ENCODE data around the gene TM9SF3.

TM9SF3 gene

GRCh38 chr10:96488161-96488935 lies 98.5 kb downstream of the TM9SF3 start:
- Histone ChIP-seq H3K36me3 (ENCODE audit: control insufficient read depth in 5 of 5, insufficient read depth in 5 of 5, low read length in 5 of 5) (no peaks in the 10 kb centered on the region), H3K27ac (ENCODE audit: low read depth, low read length) (no peak overlapping the region), H3K4me1 (ENCODE audit: control insufficient read depth in 5 of 5, insufficient read depth in 5 of 5, low read length in 5 of 5) (no peaks in the 10 kb centered on the region), H3K4me3 (ENCODE audit: low read depth in 1 of 5, low read length in 5 of 5) (no peak overlapping the region), H3K9ac (ENCODE audit: low read length in 5 of 5) (no peak overlapping the region), H3K9me3 (ENCODE audit: control insufficient read depth in 5 of 5, low read length in 5 of 5) (peaks cover 0 to 3% (median 0%) of the 10 kb centered on the region in 5 donors), H3K27me3 (ENCODE audit: control insufficient read depth in 5 of 5, insufficient read depth in 4 of 5, low read length in 5 of 5) (peaks cover 0 to 20% (median 7%) of the 10 kb centered on the region in 5 donors)

GRCh38 chr10:96482815-96483588 lies 103.8 kb downstream of the TM9SF3 start:
- Histone ChIP-seq H3K9ac (ENCODE audit: low read length in 5 of 5) (no peak overlapping the region), H3K27ac (ENCODE audit: low read depth, low read length) (no peak overlapping the region), H3K36me3 (ENCODE audit: control insufficient read depth in 5 of 5, insufficient read depth in 5 of 5, low read length in 5 of 5) (no peaks in the 10 kb centered on the region), H3K9me3 (ENCODE audit: control insufficient read depth in 5 of 5, low read length in 5 of 5) (peaks cover 0 to 6% (median 0%) of the 10 kb centered on the region in 5 donors), H3K4me1 (ENCODE audit: control insufficient read depth in 5 of 5, insufficient read depth in 5 of 5, low read length in 5 of 5) (no peaks in the 10 kb centered on the region), H3K4me3 (ENCODE audit: low read depth in 1 of 5, low read length in 5 of 5) (no peak overlapping the region), H3K27me3 (ENCODE audit: control insufficient read depth in 5 of 5, insufficient read depth in 4 of 5, low read length in 5 of 5) (peaks cover 0 to 22% (median 3%) of the 10 kb centered on the region in 5 donors)

GRCh38 chr10:96478355-96478754 lies 108.5 kb downstream of the TM9SF3 start:
- no peak overlapping the region for H3K4me3 ChIP-seq (ENCODE audit: low read depth in 1 of 5, low read length in 5 of 5)
- no peaks in the 10 kb centered on the region for H3K36me3 ChIP-seq (ENCODE audit: control insufficient read depth in 5 of 5, insufficient read depth in 5 of 5, low read length in 5 of 5)
- no peak overlapping the region for H3K9ac ChIP-seq (ENCODE audit: low read length in 5 of 5)
- no peaks in the 10 kb centered on the region for H3K4me1 ChIP-seq (ENCODE audit: control insufficient read depth in 5 of 5, insufficient read depth in 5 of 5, low read length in 5 of 5)
- peaks cover 0 to 12% (median 7%) of the 10 kb centered on the region in 5 donors for H3K27me3 ChIP-seq (ENCODE audit: control insufficient read depth in 5 of 5, insufficient read depth in 4 of 5, low read length in 5 of 5)
- no peak overlapping the region for H3K27ac ChIP-seq (ENCODE audit: low read depth, low read length)
- peaks cover 0 to 11% (median 0%) of the 10 kb centered on the region in 5 donors for H3K9me3 ChIP-seq (ENCODE audit: control insufficient read depth in 5 of 5, low read length in 5 of 5)

- Histone ChIP-seq H3K9me3 (ENCODE audit: control insufficient read depth in 5 of 5, low read length in 5 of 5) (peaks cover 0 to 8% (median 0%) of the 10 kb centered on the region in 5 donors), H3K36me3 (ENCODE audit: control insufficient read depth in 5 of 5, insufficient read depth in 5 of 5, low read length in 5 of 5) (no peaks in the 10 kb centered on the region), H3K4me3 (ENCODE audit: low read depth in 1 of 5, low read length in 5 of 5) (peak overlapping the region in 1 of 5 donors; percentile 11), H3K4me1 (ENCODE audit: control insufficient read depth in 5 of 5, insufficient read depth in 5 of 5, low read length in 5 of 5) (no peaks in the 10 kb centered on the region), H3K27me3 (ENCODE audit: control insufficient read depth in 5 of 5, insufficient read depth in 4 of 5, low read length in 5 of 5) (peaks cover 6 to 17% (median 7%) of the 10 kb centered on the region in 5 donors), H3K27ac (ENCODE audit: low read depth, low read length) (no peak overlapping the region), H3K9ac (ENCODE audit: low read length in 5 of 5) (no peak overlapping the region)
Observed at GRCh38 chr10:96473866-96474265, 112.9 kb downstream of the TM9SF3 start.

GRCh38 chr10:96470116-96470743 lies 116.6 kb downstream of the TM9SF3 start:
- no peaks in the 10 kb centered on the region for H3K36me3 ChIP-seq (ENCODE audit: control insufficient read depth in 5 of 5, insufficient read depth in 5 of 5, low read length in 5 of 5)
- H3K4me3 ChIP-seq (ENCODE audit: low read depth in 1 of 5, low read length in 5 of 5) = no peak overlapping the region
- H3K27ac ChIP-seq (ENCODE audit: low read depth, low read length) = no peak overlapping the region
- no peak overlapping the region for H3K9ac ChIP-seq (ENCODE audit: low read length in 5 of 5)
- peaks cover 0 to 7% (median 0%) of the 10 kb centered on the region in 5 donors for H3K9me3 ChIP-seq (ENCODE audit: control insufficient read depth in 5 of 5, low read length in 5 of 5)
- H3K27me3 ChIP-seq (ENCODE audit: control insufficient read depth in 5 of 5, insufficient read depth in 4 of 5, low read length in 5 of 5) = peaks cover 4 to 20% (median 17%) of the 10 kb centered on the region in 5 donors
- H3K4me1 ChIP-seq (ENCODE audit: control insufficient read depth in 5 of 5, insufficient read depth in 5 of 5, low read length in 5 of 5) = no peaks in the 10 kb centered on the region

- no peaks in the 10 kb centered on the region for H3K9me3 ChIP-seq (ENCODE audit: control insufficient read depth in 5 of 5, low read length in 5 of 5)
- H3K36me3 ChIP-seq (ENCODE audit: control insufficient read depth in 5 of 5, insufficient read depth in 5 of 5, low read length in 5 of 5) = no peaks in the 10 kb centered on the region
- H3K4me3 ChIP-seq (ENCODE audit: low read depth in 1 of 5, low read length in 5 of 5) = no peak overlapping the region
- no peak overlapping the region for H3K27ac ChIP-seq (ENCODE audit: low read depth, low read length)
- no peak overlapping the region for H3K9ac ChIP-seq (ENCODE audit: low read length in 5 of 5)
- peaks cover 0 to 20% (median 13%) of the 10 kb centered on the region in 5 donors for H3K27me3 ChIP-seq (ENCODE audit: control insufficient read depth in 5 of 5, insufficient read depth in 4 of 5, low read length in 5 of 5)
- no peaks in the 10 kb centered on the region for H3K4me1 ChIP-seq (ENCODE audit: control insufficient read depth in 5 of 5, insufficient read depth in 5 of 5, low read length in 5 of 5)
Observed at GRCh38 chr10:96468845-96469244, 118.0 kb downstream of the TM9SF3 start.

Measured in subcutaneous abdominal adipose tissue (tissue), 5 donors.